Measurements from ENCODE around the gene ZNF775. TPM values are rescaled to one million over a fixed set of nuclear protein-coding genes. Genes with fewer than 3 reads are reported as not detected.

Gene ZNF775
- total RNA-seq, 6 experiments from 2014 or later = 0.44 to 1.6 (median 0.96) TPM

DNA sequence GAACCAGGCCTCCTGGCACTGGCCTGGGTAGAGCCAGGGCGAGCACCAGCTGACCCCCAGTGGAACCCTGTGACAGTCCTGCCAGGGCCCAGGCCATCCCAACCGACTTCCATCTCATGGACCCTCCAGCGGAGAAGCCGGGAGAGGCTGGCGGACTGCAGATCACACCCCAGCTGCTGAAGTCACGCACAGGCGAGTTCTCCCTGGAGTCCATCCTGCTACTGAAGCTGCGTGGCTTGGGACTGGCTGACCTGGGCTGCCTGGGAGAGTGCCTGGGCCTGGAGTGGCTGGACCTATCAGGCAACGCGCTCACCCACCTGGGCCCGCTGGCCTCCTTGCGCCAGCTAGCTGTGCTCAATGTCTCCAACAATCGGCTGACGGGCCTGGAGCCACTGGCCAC lies 42.4 kb upstream of the ZNF775 start:
- H3K4me3 ChIP-seq = peak overlapping the region in 1 of 3 donors; percentile 2
- H3K9me3 ChIP-seq = no peaks in the 10 kb centered on the region
- intact Hi-C loops (cut with DNase I) = no loop called here
- peaks cover 0 to 2% (median 0%) of the 10 kb centered on the region in 4 donors for H3K36me3 ChIP-seq
- TF ChIP-seq POLR2A (IDR thresholded peaks at IDR 0.05) (no peak), CTCF (IDR thresholded peaks at IDR 0.05) (no peak)
- H3K27ac ChIP-seq = peak overlapping the region in 2 of 3 donors; percentile 1 to 87
- H3K27me3 ChIP-seq = no peaks in the 10 kb centered on the region
- WGBS (ENCODE audit: insufficient coverage, low coverage, low lambda C conversion rate, missing lambda C conversion rate) = no CpG with 5 or more reads among the region's 14 CpGs
- DNase-seq (no peak), ATAC-seq (peak in 1 of 4 donors; percentile 0)
- H3K4me1 ChIP-seq = peaks cover 0 to 55% (median 27%) of the 10 kb centered on the region in 4 donors

DNA sequence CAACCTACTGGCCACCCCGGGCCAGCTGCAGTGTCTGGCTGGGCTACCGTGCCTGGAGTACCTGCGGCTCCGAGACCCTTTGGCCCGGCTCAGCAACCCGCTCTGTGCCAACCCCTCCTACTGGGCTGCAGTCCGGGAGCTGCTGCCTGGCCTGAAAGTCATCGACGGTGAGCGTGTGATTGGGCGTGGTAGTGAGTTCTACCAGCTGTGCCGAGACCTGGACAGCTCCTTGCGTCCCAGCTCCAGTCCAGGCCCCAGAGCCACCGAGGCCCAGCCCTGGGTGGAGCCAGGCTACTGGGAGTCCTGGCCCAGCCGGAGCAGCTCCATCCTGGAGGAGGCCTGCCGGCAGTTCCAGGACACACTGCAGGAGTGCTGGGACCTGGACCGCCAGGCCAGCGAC lies 42.0 kb upstream of the ZNF775 start:
- peak; percentile 33 to 46 (median 36) for ATAC-seq
- TF ChIP-seq POLR2A (IDR thresholded peaks at IDR 0.05) (no peak), CTCF (IDR thresholded peaks at IDR 0.05) (no peak)
- peaks cover 0 to 59% (median 30%) of the 10 kb centered on the region in 4 donors for H3K4me1 ChIP-seq
- 40% methylated on average over 2 of the region's 18 CpGs for WGBS (ENCODE audit: insufficient coverage, low coverage, low lambda C conversion rate, missing lambda C conversion rate)
- DNase-seq = peak; percentile 69 to 88 (median 86)
- no peaks in the 10 kb centered on the region for H3K27me3 ChIP-seq
- peaks cover 0 to 2% (median 0%) of the 10 kb centered on the region in 4 donors for H3K36me3 ChIP-seq
- intact Hi-C loops (cut with DNase I) = no loop called here
- H3K4me3 ChIP-seq = peak overlapping the region in 1 of 3 donors; percentile 2
- peak overlapping the region; percentile 1 to 87 (median 26) for H3K27ac ChIP-seq
- H3K9me3 ChIP-seq = no peaks in the 10 kb centered on the region

- intact Hi-C loops (cut with DNase I) = no loop called here
- DNase-seq = no peak
- no peak for ATAC-seq
- WGBS (ENCODE audit: insufficient coverage, low coverage, low lambda C conversion rate, missing lambda C conversion rate) = 17% methylated on average over 1 of the region's 6 CpGs
- Histone ChIP-seq H3K9me3 (no peaks in the 10 kb centered on the region), H3K36me3 (peaks cover 0 to 2% (median 0%) of the 10 kb centered on the region in 4 donors), H3K27me3 (no peaks in the 10 kb centered on the region), H3K4me1 (peaks cover 0 to 64% (median 33%) of the 10 kb centered on the region in 4 donors), H3K27ac (peak overlapping the region in 2 of 3 donors; percentile 26 to 87), H3K4me3 (no peak overlapping the region)
- TF ChIP-seq POLR2A (IDR thresholded peaks at IDR 0.05) (no peak), CTCF (IDR thresholded peaks at IDR 0.05) (no peak)
Observed at GRCh38 chr7:150337659-150338081, 41.5 kb upstream of the ZNF775 start.

- DNase-seq (no peak), ATAC-seq (no peak)
- Histone ChIP-seq H3K36me3 (peaks cover 0 to 2% (median 0%) of the 10 kb centered on the region in 4 donors), H3K9me3 (no peaks in the 10 kb centered on the region), H3K27ac (peak overlapping the region in 1 of 3 donors; percentile 87), H3K4me1 (peaks cover 0 to 69% (median 36%) of the 10 kb centered on the region in 4 donors), H3K4me3 (no peak overlapping the region), H3K27me3 (no peaks in the 10 kb centered on the region)
- intact Hi-C loops (cut with DNase I) = no loop called here
- WGBS (ENCODE audit: insufficient coverage, low coverage, low lambda C conversion rate, missing lambda C conversion rate) = 66% methylated on average over 6 of the region's 11 CpGs
- TF ChIP-seq POLR2A (IDR thresholded peaks at IDR 0.05) (no peak), CTCF (IDR thresholded peaks at IDR 0.05) (no peak)
Observed at GRCh38 chr7:150338166-150338829, 40.8 kb upstream of the ZNF775 start.

All from right lobe of liver (tissue), 6 donors.